WI38 (cell line): Measurements from ENCODE around the gene MGAT2.
"Not testable (repeated sequence)": the region's sequence is repeated elsewhere in the genome, so short reads cannot be mapped to it uniquely, and the experiment has no call there.

Experiments used
- H3K4me3 ChIP-seq: 2 replicates; pipeline ENCODE4 v1.5.1; 2011; ENCODE audit warnings: low read depth, mild to moderate bottlenecking, control low read depth, low read length
- CTCF ChIP-seq: IDR thresholded peaks from 2 replicates; pipeline ENCODE4 v1.5.1; 2012; ENCODE audit warnings: low read depth, mild to moderate bottlenecking, control low read depth, low read length

MGAT2 gene

GRCh38 chr14:49641697-49642129, 21.1 kb downstream of the MGAT2 start:
- H3K4me3 ChIP-seq = no peak overlapping the region
- TF ChIP-seq CTCF = no peak

GRCh38 chr14:49642163-49642562, 21.6 kb downstream of the MGAT2 start:
- no peak overlapping the region for H3K4me3 ChIP-seq
- no peak for TF ChIP-seq CTCF

GRCh38 chr14:49653508-49653907, 32.9 kb downstream of the MGAT2 start:
- TF ChIP-seq CTCF = no peak
- H3K4me3 ChIP-seq = no peak overlapping the region

GRCh38 chr14:49654511-49654910, 33.9 kb downstream of the MGAT2 start:
- no peak for TF ChIP-seq CTCF
- H3K4me3 ChIP-seq = no peak overlapping the region

GRCh38 chr14:49657500-49657899, 36.9 kb downstream of the MGAT2 start:
- H3K4me3 ChIP-seq = not testable (repeated sequence)

GRCh38 chr14:49659526-49660455, 39.2 kb downstream of the MGAT2 start:
- no peak for TF ChIP-seq CTCF
- H3K4me3 ChIP-seq = no peak overlapping the region

GRCh38 chr14:49670475-49670874, 49.9 kb downstream of the MGAT2 start:
- no peak for TF ChIP-seq CTCF

More at GRCh38 chr14:49670475-49670874, 49.9 kb downstream of the MGAT2 start:
- no peak overlapping the region for H3K4me3 ChIP-seq
